HG03060 (cell line): Measurements from ENCODE around the gene DNLZ.

Experiments
- ATAC-seq: cut with Tn5 transposase; IDR thresholded peaks from one replicate; pipeline ENCODE4 v1.9.1; 2021; ENCODE audit warnings: low read depth, moderate number of reproducible peaks; ENCODE audit not compliant: unreplicated experiment

DNLZ gene

DNA sequence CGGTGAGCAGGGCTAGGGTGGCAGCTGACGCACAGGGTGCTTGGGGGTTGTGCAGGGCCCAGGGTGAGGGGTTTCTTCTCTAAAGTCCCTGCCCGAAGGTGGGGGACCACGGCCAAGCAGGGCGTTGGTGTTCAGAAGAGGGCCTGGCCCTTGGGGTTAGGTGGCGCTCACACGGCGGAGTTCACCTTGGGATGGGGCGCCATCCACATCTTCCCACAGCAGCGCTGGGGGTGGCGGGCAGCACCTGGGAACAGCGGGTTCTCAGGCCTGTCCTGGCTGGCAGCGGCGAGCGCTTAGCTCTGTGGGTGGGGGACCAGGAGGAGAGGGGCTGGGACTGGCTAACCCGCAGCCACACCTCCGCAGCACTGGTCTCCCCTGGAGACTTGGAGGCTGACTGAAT is 30.1 kb downstream of the DNLZ start:
- no peak for ATAC-seq

DNA sequence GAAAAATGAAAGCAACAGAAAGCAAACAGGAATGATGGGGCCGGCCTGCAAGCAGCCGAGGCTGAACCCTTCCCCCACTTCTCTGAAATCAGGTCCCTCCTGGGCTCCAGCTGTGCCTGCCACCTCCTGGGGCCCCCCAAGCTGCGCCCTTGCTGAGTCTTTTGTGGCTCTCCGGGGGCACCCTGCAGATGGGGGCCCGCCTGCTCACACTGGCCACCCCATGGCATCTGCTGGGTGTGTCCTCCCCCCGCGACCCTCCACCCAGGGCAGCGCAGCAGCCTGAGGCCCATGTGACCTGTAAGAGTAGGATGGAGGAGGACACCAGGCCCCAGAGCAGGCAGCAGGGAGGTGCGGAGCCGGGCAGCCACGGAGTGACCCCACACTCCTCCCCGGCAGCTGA is 30.5 kb downstream of the DNLZ start:
- ATAC-seq, result no peak

DNA sequence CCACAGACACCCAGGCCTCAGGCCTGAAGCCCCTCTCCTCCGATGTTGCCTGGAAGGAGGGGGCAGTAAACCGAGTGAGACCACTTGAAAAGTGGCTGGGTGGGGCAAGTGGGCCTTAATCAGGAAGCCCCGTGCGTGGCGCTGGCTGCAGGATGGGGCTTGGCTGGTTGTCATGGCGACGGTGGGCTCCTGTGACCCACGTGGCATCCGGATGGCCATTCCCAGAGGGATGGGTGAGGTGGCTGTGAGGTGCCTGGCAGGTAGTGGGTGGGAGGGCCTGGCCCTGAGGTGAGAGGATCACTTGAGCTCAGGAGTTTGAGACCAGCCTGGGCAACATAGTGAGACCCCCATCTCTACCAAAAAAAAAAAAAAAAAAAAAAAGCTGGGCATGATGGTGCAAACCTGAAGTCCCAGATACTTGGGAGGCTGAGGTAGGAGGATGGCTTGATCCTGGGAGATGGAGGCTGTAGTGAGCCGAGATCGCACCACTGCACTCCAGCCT is 31.0 kb downstream of the DNLZ start:
- ATAC-seq, result no peak

DNA sequence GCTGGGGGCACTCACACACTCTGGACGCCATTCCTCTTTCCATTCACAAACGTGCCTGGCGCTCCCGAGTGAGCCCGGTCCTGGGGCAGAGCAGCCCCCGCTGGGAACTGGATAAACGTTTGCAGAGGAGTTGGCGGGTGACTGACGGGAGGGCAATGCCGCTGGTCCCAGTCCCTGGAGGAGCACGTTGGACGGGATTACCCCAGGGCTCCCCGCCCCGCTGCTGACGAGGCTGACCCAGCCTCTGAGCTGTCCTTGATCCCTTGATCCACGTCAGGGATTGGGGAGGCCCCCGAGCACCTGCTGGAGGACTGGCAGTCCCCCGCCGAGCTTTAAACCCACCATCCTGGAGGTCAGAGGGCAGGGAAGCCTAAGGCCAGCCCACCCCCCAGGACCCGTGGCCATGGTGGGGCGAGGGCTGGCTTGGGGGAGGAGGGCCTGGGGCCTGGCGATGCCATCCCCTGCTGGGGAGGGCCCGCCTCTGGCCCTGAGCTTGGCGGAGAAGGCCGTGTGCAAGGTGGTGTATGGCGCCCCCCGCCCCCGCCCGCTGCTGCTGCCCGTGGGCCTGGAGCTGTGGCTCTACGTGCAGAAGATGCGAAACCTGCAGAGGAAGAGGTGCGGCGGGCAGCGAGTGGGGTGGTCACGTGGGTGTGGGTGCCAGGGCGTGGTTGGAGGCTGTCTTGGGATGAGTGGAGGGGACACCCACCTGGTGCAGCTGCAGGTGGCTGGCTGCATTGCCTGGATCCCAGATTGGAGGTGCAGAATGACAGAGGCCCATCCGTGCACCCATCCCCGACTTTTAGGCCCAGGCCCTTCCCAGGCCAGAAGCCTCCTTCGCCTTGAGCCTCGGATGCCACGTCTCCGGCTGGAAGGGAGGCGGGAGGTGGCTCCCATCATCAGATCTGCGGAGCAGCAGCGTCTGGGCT is 31.7 kb downstream of the DNLZ start:
- no peak for ATAC-seq

DNA sequence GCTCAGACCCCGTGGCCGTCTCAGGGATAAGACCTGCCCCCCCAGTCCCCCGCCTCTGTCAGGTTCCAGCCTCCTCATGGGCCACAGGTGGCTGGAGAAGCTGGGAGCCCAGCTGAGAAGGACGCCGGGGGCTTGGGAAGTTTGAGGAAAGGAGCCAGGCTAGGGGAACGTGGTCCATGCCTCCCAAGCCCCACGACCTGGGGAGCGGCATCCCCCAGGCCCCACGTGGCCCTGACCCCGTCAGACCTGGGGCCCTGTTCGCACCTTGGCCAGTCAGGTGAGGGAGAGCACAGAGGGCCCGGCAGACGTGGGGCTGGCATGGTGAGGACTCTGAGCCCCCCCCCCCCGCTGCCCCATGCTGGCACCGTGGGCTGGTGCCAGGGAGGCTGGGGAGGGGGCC is 32.5 kb downstream of the DNLZ start:
- ATAC-seq, result no peak

DNA sequence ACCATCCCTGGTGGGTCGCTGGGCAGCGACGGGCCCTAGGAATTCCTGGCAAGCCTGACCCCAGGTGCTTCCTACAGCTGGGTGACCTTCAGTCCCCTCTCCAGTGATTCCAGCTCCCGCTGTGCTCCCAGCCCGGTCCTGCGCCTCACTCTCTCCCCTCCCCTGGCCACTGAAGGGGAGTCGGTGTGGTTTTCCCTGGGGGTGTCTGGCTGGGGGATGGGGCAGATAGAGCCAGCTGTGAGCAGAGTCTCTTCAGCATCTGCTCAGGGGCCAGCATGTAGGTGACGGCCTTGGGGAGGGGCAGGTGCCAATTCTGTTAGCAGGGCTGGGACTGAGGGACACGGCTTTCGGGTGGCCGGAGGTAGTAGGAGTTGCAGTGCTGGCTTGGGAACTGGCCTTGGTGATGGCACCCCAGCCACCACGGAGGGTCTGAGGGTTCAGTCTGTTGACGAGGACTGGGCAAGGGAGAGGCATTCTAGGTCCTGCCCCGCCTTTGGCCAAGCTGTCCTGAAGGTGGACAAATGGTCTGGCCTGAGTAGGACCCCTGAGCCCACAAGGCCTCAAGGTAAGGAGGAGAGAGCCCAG is 33.0 kb downstream of the DNLZ start:
- no peak for ATAC-seq

DNA sequence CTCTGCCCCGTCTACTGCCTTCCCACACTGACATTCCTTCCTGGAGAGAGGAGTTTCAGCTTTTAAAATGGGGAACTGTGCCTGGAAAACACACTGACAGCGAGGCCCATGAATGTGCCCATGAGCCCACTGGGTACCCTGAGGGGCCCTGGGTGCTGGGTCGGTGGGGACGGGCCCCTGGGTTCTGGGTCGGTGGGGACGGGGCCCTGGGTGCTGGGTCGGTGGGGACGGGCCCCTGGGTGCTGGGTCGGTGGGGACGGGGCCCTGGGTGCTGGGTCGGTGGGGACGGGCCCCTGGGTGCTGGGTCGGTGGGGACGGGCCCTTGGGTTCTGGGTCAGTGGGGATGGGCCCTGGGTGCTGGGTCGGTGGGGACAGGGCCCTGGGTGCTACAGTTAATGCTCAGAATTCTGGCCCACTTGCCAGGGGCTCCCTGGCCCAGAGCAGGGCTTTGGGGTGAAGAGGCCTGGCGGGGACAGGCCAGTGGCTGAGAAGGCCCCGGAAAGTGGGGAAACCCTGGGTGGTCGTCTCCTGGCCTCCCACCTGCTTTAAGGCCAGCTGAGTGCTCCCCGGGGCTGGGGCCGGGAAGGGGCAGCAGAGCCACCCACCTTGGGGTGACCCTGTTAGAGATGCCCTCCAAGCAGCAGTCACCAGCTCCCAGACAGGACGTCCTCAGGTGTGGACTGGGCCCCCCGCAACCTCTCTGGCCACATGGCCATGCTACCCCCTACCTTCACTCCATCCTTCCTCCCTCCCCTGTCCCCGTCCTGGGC is 33.7 kb downstream of the DNLZ start:
- no peak for ATAC-seq

DNA sequence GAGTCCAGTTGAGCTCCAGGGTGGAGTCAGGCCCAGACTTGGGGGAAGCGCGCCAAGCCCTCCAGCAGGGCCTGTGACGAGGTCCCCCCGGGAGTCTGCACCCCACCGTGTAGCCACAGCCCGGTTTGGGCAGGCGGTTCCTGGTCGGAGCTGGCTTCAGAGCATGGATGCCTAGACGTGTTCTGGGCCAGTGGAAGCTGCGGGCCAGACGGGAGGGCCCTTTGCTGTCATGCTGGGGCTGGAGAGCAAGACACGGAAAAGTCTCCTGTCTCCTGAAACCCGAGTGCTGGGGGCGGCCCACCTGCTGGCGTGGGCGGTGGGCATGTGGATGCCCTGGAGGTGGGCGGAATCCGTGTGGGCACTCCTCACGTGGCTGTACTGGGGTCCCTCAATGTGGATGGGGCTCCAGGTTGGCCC is 34.3 kb downstream of the DNLZ start:
- no peak for ATAC-seq

DNA sequence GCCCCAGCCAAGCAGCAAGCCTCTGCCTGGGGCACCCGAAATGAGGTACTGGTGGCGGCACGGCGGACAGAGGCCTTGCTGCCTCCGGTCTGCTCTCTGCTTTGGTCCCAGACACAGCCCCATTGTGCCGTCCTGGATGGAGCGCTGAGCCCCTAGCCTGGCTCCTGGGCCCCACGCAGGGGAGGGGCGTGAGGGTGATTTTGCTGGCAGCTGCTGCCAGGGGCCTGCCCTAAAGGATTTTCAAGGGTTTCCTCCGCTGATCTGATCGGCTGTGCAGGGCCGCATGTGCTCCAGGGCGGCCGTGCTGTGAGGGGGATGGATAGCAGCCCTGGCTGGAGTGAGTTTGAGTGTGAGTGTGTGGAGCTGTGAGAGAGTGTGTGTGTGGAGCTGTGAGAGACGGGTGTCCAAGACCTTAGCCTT is 34.9 kb downstream of the DNLZ start:
- no peak for ATAC-seq

DNA sequence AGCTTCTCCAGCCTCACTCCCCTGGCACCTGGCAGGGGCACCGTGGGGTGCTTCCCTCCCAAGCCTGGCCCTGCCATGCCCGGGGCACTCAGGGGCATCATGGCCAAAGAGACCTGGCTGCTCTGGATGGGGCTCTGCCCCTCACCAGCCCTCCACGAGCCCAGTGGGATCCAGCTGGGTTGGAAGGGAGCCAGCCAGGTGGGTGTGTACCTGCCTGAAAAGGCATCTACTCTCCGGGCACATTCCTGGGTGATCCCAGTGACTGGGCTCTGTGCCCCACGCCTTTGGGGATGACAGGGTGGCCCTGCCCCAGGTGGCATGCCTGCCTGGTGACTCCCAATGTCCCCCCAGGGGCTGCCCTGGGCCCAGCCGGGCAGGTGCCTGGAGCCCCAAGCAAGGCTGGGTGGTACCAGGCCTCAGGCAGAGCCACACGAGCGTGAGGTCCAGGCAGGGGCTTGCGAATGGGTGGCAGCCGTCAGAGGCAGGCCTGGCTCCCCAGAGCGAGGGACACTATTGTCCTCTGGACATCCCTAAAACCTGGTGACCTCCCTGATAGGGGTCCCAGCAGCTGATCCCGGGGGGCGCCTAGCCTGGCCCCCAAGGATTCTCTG is 35.4 kb downstream of the DNLZ start:
- ATAC-seq, result no peak

DNA sequence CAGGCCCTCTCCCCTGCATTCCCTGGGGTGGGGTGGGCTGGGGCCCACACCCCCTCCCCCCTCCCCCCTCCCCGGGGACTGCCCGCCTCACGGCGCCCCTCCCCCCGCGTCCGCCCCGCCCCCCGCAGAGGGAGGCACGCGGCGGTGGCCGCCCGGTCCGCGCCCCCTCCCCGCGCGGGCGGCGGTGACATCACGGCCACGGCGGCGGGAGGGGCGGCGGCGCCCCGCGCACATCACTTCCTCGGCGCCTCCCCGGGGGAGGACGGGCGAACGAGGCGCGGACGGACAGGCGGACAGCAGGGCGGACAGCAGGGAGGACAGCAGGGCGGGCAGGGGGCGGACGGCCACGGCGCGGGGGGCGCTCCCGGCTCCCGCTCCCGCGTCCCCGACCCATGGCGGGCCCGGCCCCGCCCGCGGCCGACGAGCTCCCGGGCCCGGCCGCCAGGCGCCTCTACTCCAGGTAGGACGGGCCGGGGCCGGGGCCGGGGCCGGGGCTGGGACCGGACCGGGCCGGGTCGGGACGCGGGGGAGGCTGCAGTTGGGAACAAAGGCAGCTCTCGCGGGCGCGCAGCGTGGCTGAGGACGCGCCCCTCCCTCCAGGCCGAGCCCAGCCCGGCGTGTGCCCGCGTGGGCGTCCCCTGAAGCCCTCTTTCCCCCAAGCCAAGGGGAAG is 36.1 kb downstream of the DNLZ start, which contains the start of gene GPSM1:
TSS of gene GPSM1 (plus strand) at position 236 of the 671 bp plus-strand sequence. CDS start at position 393, 157 bp downstream.
- no peak for ATAC-seq

DNA sequence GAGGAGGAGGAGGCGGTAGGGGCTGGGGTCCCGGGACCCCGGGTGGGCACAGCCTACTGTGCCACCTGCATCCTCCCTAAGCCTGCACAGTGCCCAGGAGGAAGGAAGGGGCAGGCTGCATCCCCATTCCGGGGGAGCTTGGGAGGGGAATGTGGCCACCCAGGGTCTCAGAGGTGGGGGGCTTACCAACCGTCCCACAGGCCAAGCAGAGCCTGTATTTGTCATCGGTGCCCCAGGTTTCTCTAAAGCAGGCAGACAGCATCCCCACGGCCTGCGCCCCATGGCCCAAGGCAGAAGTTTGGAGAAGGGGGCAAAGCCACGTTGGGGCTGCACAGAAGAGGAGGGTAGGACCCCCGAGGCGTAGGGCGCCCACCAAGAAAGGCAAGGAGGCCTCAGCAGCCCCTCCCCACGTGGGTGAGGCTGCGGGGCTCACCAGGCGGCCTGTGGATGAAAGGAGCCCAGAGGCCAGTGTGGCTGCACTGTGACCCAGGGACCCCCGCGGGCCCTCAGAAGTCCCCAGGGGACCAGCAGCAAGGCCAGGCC is 36.7 kb downstream of the DNLZ start:
- ATAC-seq, result no peak

DNA sequence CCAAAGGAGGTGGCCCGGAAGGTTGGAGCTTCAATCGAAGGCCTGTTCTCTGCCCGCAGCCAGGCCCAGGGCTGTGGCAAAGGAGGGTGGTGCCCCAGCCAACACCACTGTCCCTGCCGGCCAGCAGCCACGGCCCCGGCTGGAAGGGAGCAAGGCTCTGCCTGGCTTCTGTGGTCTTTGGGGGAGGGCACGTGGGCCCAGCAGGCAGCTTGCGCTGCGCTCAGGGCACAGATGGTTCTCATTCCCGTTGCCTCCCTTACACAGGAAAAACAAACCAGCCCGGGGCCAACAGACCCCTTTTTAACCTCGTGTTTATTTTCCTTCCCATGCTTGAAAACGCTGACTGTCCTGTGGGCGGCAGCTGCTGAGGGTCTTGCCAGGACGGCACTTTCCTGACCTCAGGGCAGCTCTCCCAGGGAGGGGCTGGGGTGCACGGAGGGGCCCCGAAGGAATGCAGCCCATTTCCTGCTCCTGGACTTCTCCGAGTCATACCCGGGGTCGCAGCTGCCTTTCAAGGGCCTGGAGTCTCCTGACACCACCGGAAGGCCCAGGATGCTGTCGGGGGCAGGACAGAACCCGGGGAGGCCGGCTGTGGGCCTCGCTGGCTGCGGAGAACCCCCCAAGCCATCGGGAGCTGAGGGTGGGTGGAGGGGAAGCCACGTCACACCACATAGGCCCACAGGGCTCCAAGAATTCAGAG is 37.3 kb downstream of the DNLZ start:
- no peak for ATAC-seq

DNA sequence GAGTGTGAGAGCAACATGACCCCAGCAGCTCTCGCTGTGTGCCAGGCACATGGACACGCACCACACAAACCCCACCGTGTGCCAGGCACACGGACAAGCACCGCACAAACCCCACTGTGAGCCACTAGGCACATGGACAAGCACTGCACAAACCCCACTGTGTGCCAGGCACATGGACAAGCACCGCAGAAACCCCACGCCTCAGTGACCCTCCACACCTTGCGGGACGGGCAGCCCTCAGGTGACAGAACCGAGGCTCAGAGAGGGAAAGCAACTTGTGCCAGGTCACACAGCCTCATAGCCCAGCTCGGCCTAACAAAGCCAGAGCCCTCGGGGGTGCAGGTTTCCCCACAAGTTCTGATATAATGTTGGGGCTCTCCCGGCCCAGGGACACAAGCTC is 38.2 kb downstream of the DNLZ start:
- no peak for ATAC-seq

DNA sequence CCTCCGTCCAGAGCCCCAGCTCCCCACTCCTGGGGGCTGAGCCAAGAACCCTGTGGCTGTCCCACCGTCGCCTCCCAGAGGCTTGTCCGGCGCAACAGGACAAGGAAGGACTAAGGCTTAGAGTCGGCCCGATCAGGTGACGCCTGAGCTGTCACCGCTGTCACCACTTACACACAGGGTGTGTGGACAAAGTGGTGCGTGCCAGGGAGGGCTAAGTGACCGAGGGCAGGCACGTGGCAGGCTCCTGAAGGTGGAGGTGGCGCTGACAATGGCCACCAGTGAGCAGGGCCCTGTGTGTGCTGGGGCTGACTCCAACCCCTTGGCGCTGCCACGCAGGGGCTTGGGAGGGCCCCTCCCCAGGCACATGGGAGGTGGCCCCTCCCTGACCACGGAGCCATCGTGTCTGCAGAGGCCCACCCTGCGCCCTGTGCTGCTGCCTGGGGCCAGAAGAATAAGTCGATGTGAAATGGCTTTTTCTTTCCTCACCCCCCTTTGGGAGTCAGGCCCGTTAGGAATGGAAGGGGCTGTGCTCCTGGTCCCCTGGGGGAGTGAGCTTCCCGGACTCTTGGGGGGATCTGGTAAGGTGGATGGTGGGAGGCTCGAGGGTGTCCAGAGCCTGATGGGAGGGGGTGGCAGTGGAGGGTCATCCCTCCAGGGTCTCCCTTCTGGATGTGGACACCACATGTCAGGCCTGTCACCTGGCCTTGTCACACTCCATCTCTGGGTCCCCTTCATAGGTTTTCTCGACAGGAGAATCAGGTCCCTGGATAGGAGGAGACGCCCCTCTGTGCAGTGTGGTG is 38.8 kb downstream of the DNLZ start:
- no peak for ATAC-seq

DNA sequence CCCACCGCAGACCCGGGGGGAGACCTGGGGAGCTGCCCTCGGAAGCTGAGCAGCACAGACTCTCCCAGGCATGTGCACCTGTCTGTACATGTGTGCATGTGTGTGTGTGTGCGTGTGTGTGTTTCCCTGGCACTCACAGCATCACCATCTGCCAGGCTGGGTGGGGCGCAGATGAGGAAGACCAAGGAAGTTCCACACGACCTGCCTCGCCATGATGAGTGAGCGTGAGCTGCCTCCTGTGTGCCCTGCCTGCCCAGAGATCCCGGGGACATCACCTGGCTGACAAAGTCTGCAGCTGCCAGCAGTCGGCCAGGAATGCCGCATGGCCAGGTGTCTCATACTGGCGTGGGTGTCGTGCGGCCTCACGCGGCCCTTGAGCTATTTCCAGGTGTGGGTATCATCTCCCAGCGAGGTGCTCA is 40.2 kb downstream of the DNLZ start:
- no peak for ATAC-seq

DNA sequence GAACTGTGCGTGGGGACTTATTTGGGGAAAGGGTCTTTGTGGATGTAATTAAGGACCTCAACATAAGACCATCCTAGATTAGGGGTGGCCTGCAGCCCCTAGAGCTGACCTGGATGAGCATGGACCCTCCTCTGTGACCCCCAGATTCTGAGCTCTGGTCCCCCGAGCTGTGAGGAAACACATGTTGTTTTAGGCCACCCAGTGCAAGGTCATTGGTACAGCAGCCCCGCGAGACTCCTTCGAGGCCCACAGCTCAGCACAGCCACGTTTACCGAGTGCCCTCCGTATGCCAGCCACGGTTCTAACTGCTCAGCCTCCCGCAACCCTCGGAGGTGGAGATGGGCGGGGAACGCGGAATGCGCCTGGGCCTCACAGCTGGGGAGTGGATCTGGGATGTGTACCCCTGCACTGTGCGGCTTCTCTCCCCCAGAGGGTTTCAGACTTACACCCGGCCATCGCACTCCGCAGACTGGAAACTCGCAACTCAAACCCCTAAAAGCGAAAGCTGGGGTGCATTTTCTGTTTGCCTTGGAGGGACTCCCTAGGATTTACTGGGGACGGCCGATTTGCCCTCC is 40.7 kb downstream of the DNLZ start:
- no peak for ATAC-seq

DNA sequence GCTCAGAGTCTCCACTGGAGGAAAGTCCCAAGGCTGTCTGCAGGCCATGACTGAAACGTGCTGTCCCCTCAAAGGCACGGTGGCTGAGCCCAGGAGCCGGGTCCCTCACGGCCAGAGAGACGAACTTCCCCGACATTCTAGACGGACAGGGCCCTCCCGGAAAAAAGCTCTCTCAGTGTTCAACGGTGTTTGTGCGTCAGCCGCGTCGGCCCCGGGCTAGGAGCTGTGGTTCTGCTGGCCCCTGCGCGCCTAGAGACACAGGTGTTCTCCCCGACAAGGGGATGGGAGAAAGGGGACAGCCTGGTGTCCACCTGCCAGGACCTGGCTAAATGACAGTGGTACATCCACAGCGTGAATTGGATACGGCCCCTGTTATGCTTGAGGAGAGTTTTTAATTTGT is 42.0 kb downstream of the DNLZ start:
- no peak for ATAC-seq
